ENCODE data around the gene CTSO.
"Not testable (repeated sequence)": the region's sequence is repeated elsewhere in the genome, so short reads cannot be mapped to it uniquely, and the experiment has no call there.

CTSO gene

DNA sequence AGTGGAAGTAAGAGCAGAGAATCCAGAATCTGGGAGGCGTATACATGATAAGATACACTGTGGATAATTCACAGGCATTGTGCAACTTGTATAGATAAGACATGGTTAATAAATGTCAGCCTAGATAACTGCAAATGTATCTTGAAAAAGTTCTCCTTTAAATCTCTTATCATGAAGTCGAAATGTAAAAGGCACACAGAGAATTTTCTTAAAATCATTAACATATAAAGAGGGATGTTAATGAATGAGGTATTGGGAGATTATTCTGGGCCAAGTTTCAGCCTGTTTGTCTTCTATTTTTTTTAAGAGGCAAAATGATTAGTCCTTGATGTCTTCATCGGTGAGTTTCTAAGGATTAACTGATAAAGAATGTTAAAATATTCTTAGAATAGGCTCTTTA, 49.3 kb downstream of the CTSO start:
- DNase-seq: no peak

DNA sequence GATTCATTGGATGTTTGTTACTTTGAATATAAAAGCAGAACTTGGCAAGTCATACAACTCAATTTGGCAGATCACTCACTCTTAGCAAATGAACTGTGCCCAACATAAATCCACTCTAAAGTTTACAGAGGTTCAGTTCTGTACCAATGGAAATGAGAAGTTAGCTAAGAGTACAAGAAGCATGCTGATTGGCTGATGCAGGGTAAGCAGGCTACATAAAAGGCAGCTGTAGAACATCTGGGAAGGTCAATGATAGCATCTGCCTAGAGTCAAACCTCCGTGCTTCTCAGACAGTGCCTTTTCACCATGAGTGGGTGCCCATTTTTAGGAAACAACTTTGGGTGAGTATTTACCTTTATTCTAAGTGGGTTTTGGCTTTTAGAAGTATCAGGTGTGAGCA, 50.2 kb downstream of the CTSO start, which contains the start of gene TDO2:
TDO2 (plus strand) TSS at position 244 of the 400 bp plus-strand sequence; CDS start at position 307, 63 bp downstream.
- no peak for DNase-seq

DNA sequence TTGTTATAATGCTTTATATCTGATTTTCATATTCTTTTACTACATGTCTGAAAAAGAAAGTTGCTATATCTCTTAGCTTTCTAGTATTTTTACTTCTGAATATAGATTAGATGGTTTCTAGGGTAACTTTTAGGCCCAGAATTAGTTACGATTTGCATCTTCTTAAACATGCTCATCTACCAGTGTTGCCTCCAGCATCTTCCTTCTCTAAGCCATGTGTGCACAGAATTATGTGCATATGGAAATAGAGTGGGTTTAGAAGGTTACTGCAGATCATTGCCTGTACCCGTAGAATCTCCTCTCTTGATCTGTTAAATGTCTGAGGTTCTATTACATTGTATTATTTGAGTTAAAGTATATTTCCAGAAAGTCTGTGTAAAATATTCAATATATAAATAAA, 52.7 kb downstream of the CTSO start:
- no peak for DNase-seq

DNA sequence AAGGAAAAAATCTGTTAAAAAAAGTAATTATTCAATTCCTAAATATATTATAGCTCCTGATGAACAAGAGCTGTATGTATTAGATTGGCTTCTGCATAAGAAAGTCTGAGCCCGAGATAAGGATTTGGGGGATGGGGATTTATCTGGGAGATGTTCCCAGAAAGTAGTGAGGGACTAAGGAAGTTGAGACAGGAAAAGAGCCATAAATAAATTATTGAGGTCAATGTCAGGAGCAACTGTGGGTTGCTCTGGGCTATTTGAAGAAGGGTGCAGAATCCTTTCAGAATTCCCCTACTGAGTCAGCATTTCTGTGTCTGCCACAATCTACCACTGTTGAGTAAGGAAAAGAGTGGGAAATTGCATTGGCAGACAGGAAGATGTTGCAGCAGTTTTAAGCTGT, 53.3 kb downstream of the CTSO start:
- no peak for DNase-seq

DNA sequence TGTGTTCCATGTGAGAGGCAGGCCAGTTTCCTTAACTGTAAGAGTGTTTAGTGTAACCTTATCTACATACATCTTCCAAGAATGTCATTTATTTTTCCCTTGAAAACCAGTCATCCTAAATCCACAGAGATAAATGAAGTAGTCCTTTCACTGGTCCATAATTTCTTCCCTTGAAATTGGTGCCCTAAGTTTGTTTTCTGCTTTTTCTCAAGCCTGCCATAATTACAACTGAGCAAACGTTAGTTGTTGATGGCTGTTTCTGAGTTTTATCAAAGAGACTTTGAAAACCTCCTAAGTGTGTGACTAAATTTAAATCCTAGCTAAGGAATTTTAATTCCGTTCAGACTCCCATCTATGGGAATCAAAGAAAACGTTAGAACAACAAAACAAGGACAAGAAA, 53.8 kb downstream of the CTSO start:
- no peak for DNase-seq

DNA sequence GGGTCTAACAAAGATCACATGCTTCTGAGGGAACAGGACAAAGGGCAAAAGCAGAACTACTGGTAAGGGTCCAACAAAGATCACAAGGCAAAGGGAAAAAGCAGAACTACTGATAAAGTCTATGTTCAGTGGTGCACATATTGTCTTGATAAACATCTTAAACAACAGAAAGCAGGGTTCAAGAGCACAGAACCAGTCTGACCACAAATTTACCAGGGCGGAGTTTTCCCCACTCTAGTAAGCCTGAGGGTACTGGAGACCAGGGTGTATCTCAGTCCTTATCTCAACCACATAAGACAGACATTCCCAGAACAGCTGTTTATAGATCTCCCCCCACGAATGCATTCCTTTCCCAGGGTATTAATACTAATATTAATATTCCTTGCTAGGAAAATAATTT, 55.3 kb downstream of the CTSO start:
- not testable (repeated sequence) for DNase-seq

DNA sequence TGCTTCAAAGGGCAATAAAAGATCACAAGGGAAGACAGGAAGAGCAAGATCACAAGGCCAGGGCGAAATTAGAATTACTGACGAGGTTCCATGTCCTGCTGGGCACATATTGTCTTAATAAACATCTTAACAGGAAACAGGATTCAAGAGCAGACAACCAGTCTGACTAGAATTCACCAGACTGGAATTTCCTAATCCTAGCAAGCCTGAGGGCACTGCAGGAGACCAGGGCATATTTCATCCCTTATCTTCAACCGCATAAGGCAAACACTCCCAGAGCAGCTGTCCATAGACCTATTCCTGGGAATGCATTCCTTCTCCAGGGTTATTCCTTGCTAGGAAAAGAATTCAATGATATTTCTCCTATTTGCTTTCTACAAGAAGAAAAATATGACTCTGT, 62.6 kb downstream of the CTSO start:
- no peak for DNase-seq

DNA sequence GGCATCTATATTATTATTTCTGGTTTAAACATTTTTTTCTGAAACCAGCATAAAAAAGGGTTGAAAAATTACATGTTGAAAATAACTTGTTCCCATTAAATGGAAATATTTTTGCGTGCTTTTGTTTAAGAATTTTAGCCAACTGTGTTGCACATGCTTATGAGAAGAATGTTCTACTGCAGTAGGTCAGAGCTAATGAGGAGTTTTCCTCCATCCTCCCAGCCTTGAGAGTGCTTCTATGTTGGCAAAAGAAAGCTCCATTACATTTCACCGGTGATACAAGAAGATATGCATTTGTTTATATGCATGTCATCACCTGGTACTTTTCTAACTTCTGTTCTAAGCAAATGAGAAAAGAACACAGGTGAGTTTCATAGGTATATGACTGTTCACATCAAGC, 63.7 kb downstream of the CTSO start:
- DNase-seq: no peak

DNA sequence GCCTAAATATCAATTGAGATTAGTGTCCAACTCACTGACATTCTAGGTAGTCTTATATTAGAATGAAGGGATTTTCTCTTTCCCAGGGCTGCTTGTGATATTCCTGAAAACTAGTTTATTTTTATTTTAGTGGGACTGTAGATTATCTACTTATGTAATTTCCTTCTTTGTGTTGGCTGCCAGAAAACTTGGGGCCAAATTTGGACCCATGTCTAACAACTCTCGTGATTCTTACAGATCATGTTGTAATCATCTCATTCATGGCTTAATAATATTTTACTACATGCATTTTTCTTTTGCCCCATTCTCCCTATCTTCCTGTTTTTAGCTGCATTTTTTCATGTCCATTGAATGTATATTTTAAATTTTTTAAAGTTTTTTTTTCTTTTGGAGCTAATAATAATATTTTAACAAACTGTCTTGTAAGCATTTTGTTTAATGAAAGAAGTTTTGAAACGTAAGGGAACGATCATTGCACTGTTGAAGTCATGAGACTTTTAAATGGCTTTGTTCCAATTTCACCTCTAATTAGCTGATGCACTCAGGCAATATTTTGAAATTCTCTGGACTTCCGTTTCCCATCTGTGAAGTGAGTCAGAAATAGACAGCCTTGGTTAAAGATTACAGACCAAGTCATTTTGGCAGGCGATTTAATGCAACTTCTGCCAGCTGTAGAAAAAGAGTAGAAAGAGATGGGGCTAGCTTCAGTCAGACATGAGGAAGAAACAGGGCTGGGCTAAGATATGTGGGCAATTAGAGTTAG, 64.5 kb downstream of the CTSO start:
- DNase-seq: no peak

DNA sequence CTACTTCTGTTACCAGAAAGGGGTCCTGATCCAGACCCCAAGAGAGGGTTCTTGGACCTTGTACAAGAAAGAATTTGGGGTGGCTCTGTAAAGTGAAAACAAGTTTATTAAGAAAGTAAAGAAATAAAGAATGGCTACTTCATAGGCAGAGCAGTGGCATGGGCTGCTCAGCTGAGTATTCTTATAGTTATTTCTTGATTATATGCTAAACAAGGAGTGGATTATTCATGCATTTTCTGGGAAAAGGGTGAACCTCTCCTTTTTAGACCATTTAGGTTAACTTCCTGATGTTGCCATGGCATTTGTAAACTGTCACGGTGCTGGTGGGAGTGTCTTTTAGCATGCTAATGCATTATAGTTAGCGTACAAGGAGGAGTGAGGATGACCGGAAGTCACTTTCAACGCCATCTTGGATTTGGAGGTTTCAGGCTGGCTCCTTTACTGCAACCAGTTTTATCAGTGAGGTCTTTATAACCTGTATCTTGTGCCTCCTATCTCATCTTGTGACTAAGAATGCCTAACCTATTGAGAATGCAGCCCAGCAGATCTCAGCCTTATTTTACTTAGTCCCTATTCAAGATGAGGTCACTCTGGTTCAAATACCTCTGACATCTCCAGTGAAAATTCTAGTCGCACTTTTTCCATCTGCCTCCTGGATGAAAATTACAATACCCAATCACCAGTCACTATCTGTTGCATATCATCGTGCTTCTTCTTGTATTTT, 65.7 kb downstream of the CTSO start:
- no peak for DNase-seq

DNA sequence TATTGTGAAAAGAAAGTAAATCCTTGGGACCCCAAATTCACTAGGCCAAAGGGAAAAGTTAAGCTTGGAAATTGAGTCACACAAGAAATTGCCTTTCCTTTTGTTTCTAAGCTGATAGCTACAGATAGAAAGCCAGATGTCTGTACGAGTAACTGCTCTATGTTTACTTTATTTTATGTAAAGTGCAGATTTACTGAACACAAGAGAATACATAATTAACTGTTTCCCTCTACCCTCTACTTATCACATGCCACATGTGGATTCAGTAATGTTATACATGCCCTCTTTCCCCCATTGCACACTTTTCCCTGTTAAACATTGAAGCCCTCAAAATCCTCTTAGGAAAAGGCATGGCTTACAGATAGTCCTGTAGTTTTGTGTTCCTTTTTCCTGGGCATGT, 66.6 kb downstream of the CTSO start:
- DNase-seq: no peak

DNA sequence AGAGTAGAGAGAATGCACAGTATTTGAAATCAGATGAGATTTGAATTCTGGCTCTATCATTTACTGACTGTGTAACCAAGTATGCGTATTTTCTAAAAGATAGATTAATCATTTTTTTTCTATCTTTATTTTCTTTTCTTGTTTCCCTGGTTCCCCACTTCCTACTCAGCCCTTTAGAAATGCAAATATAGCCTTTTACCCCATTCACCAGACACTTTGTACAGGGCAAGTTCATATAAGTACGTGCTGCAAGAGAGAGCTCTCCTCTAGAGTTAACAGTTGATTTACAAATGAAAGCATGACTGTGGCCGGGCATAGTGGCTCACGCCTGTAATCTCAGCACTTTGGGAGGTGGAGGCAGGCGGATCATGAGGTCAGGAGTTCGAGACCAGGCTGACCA, 68.0 kb downstream of the CTSO start:
- DNase-seq: no peak

DNA sequence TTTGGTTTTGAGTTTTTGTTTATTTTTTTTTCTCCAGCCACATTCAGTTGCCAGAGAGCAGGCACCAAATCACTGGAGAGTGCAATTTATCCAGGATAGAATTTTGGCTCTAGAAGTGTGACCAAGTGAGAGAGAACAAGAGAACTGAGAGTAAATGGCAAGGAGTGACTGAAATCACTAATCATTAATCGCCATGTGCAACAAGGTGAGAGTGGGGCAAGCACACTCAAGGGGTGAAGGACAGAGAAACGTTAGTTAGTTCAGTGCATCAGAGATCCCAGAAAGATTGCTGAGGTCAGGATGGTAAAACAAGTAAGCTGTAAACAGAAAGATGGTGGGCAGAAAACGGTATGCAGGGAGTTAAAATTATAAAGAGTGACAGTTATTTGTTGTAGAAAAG, 69.8 kb downstream of the CTSO start:
- DNase-seq: no peak

DNA sequence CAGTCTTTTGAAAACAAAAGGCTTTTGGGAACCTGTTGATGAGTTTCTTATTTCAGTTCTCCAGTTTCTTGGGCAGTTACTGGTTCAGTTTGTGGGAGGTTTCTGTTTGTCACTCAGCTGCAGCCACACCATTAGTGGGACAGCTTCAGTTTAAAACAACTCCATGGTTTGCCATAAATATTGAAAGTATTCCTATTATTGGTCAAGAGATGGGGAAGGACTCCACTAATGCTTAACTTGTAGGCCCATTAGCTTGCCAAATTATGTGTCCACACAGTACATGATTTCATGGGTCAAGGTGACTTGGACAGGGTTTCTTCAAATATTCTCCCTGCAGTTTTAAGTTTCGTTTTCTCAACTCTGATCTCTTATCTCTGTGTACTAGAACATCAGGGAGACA, 72.1 kb downstream of the CTSO start:
- DNase-seq: no peak

DNA sequence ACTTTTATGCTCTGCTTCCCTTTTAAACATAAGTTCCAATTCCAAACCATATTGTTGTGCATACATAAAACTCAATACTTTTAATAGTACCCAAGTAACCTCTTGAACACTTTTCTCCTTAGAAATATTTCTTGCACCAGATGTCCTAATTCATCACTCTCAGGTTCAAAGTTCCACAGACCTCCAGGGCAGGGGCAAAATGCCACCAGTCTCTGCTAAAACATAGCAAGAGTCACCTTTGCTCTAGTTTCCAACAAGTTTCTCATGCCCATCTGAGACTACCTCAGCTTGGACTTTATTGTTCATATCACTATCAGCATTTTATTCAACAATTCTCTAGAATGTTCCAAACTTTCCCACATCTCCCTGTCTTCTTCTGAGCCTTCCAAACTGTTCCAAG, 73.9 kb downstream of the CTSO start:
- DNase-seq: no peak

DNA sequence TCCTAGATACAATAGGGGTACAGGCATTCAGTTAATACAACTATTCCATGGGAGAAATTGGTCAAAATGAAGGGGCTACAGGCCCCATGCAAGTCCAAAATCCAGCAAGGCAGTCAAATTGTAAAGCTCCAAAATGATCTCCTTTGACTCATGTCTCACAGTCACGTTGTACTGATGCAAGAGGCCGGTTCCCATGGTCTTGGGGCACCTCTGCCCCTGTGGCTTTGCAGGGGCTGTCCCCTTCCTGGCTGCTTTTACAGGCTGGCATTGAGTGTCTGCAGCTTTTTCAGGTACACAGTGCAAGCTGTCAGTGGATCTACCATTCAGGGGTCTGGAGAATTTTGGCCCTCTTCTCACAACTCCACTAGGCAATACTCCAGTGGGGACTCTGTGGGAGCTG, 75.1 kb downstream of the CTSO start:
- no peak for DNase-seq

DNA sequence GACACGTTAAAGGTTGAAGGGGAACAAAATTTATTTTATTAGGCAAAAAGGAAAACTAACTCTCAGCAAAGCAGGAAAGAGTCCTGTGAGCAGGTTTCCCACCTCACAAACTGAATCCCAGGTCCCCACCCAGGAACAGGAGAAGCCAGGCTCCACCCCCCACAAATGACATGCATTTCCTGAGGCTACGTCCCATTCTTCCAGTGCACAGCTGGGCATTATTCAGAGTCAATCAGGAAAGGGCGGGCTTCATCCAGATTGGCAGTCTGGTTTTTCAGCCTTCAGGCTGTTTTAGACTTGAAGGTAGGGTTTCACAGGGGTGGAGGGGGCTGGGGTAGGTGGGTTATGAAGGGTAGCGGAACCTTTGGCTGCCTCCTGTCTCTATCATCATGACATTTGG, 75.7 kb downstream of the CTSO start:
- DNase-seq: no peak

DNA sequence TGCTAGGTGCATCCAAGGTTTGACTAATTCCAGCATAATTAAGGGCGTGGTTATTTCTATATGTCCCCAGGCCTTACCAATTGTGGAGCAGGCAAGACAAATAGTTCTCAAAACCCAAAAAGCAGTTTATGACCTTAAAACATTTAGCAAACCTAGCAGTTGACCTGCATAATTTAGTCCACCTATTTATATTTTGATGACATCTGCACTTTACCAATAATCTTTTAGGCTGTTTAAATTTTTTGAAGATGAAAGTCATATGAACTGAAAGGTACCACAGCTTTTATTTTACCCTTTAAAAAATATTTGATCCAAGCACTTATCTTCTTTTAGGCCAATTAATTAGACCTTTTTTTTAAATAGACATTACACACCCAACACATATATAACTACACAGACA, 77.8 kb downstream of the CTSO start:
- DNase-seq: no peak

Measured in activated CD4-positive, alpha-beta T cell treated with anti-CD3 and anti-CD28 coated beads, Interleukin-2, amount 50 U/mL, for 16 hours (primary cell).